HL-60/S4 (cell line): ENCODE data around the gene PPP1R13L.
"Not testable (repeated sequence)": the region's sequence is repeated elsewhere in the genome, so short reads cannot be mapped to it uniquely, and the experiment has no call there.

Source experiments
- in situ Hi-C: fragments of 300-500 bp; cut with MboI; formaldehyde crosslinking; loops from 2 replicates; pipeline ENCODE4 v1.14.3; 2022; ENCODE audit warnings: low sequenced_read_pairs

The PPP1R13L gene

GRCh38 chr19:45349430-45349941 is 55.4 kb downstream of the PPP1R13L start:
- in situ Hi-C loops, result no loop called here

- in situ Hi-C loops, result no loop called here
Observed at GRCh38 chr19:45349126-45349415, 55.8 kb downstream of the PPP1R13L start.

GRCh38 chr19:45348367-45349125 is 56.3 kb downstream of the PPP1R13L start:
- in situ Hi-C loops, result no loop called here

- in situ Hi-C loops, result no loop called here
Observed at GRCh38 chr19:45347570-45348366, 57.1 kb downstream of the PPP1R13L start.

GRCh38 chr19:45346449-45346848 is 58.4 kb downstream of the PPP1R13L start:
- in situ Hi-C loops, result no loop called here

- in situ Hi-C loops, result no loop called here
Observed at GRCh38 chr19:45345506-45345860, 59.4 kb downstream of the PPP1R13L start.

GRCh38 chr19:45344621-45345505 is 60.0 kb downstream of the PPP1R13L start:
- in situ Hi-C loops, result no loop called here

- in situ Hi-C loops, result no loop called here
Observed at GRCh38 chr19:45342911-45343310, 62.0 kb downstream of the PPP1R13L start.

GRCh38 chr19:45340899-45341453 is 63.9 kb downstream of the PPP1R13L start:
- in situ Hi-C loops, result no loop called here

- in situ Hi-C loops, result no loop called here
Observed at GRCh38 chr19:45340232-45340898, 64.5 kb downstream of the PPP1R13L start, which contains the start of gene KLC3. Gene KLC3, plus strand, starts transcription at chr19:45340750. Its CDS starts 4,792 bp downstream, at chr19:45345542.

GRCh38 chr19:45339629-45340028 is 65.2 kb downstream of the PPP1R13L start:
- in situ Hi-C loops, result no loop called here

GRCh38 chr19:45336696-45337251 is 68.1 kb downstream of the PPP1R13L start:
- in situ Hi-C loops, result no loop called here

- in situ Hi-C loops, result not testable (repeated sequence)
Observed at GRCh38 chr19:45334881-45335280, 70.0 kb downstream of the PPP1R13L start.

GRCh38 chr19:45333609-45334303 is 71.1 kb downstream of the PPP1R13L start:
- in situ Hi-C loops, result no loop called here

GRCh38 chr19:45331411-45331810 is 73.5 kb downstream of the PPP1R13L start:
- in situ Hi-C loops, result no loop called here
